K562 (cell line): ENCODE measurements around the gene HEATR3. TPM values are rescaled to one million over a fixed set of nuclear protein-coding genes. Genes with fewer than 3 reads are reported as not detected.

Experiments used
- HNRNPLL ChIP-seq: fragments of 200-400 bp; formaldehyde crosslinking; IDR thresholded peaks from 2 replicates; pipeline ENCODE4 v1.6.1; 2017; ENCODE audit warnings: low read length, low read depth, mild to moderate bottlenecking; ENCODE audit not compliant: poor library complexity, severe bottlenecking
- KAT8 ChIP-seq: fragments of 450-650 bp; IDR thresholded peaks from 2 replicates; pipeline ENCODE4 v1.6.1; 2016; ENCODE audit warnings: low read depth, mild to moderate bottlenecking
- LARP7 ChIP-seq: fragments of 450-650 bp; IDR thresholded peaks from 2 replicates; pipeline ENCODE4 v1.6.1; 2016
- NBN ChIP-seq: fragments of 450-650 bp; IDR thresholded peaks from 2 replicates; pipeline ENCODE4 v1.6.1; 2016; ENCODE audit warnings: low read depth, mild to moderate bottlenecking
- PYGO2 ChIP-seq: fragments of 450-650 bp; IDR thresholded peaks from 2 replicates; pipeline ENCODE4 v1.6.1; 2016; ENCODE audit warnings: mild to moderate bottlenecking, missing genetic modification characterization, moderate library complexity, missing compliant biosample characterization
- RBM17 ChIP-seq: fragments of 200-400 bp; formaldehyde crosslinking; IDR thresholded peaks from 2 replicates; pipeline ENCODE4 v1.6.1; 2017; ENCODE audit warnings: low read depth, mild to moderate bottlenecking, low read length, borderline replicate concordance
- RERE ChIP-seq: sonication (generic); formaldehyde crosslinking; IDR thresholded peaks from 2 replicates; pipeline ENCODE4 v1.8.0; 2023; ENCODE audit warnings: missing genetic modification reagents, mild to moderate bottlenecking, borderline replicate concordance
- SREBF2 ChIP-seq: sonication (generic); formaldehyde crosslinking; IDR thresholded peaks from 2 replicates; pipeline ENCODE4 v1.4.0; 2020; ENCODE audit warnings: mild to moderate bottlenecking, missing genetic modification reagents
- ZNF511 ChIP-seq: sonication (generic); formaldehyde crosslinking; IDR thresholded peaks from 2 replicates; pipeline ENCODE4 v1.8.0; 2022; ENCODE audit warnings: mild to moderate bottlenecking, missing genetic modification reagents
- ZNF696 ChIP-seq: fragments of 250-450 bp; sonication (Bioruptor Pico); conservative IDR thresholded peaks from 2 replicates; pipeline ENCODE4 v1.4.0; 2020; ENCODE audit warnings: mild to moderate bottlenecking, moderate library complexity
- ZNF778 ChIP-seq: fragments of 450-650 bp; formaldehyde crosslinking; IDR thresholded peaks from 2 replicates; pipeline ENCODE4 v1.4.0; 2020; ENCODE audit warnings: mild to moderate bottlenecking, moderate library complexity
- polyA plus RNA-seq, 8 experiments: library from polyadenylated mRNA; depleted of rRNA in 4 of 8; stranded (reverse) in 5 of 8; unstranded in 3 of 8; fragments of >200 nt; fragmentation: Nextera tagmentation in 2 of 8; fragmentation: Illumina TruSeq in 1 of 8; extraction: Ambion mirVana in 2 of 8; extraction: Trizol in 1 of 8; gene quantifications; 2 replicates each; pipeline versions ENCODE4 v1.2.1 to v1.2.3, GENCODE V29; 2011 to 2014; ENCODE audit warnings: inconsistent platforms in 1 of 8, missing spikeins in 1 of 8
- total RNA-seq, 7 experiments: library from RNA; depleted of rRNA in 6 of 7; stranded (reverse); fragments of >200 nt in 6 of 7; fragmentation: Illumina TruSeq in 2 of 7; extraction: Trizol in 2 of 7; gene quantifications; 2 replicates each; pipeline versions ENCODE4 v1.2.1 to v1.2.3, GENCODE V29; 2011 to 2021; ENCODE audit warnings: low replicate concordance in 1 of 7
- TF ChIP-seq, protein P1 (sequence below), 2 experiments: fragments of 450-650 bp; formaldehyde crosslinking in 1 of 2; IDR thresholded peaks; 2 replicates each; pipeline versions ENCODE4 v1.4.0 to v1.6.1; 2014 to 2020; ENCODE audit warnings: mild to moderate bottlenecking in 2 of 2, borderline replicate concordance in 1 of 2, low read depth in 1 of 2

HEATR3 gene
- total and polyA plus RNA-seq, 9 of the 15 experiments (the other 6 are each of a cell fraction or from before 2014, with no cell fraction given): 1.7 to 30.2 (median 18.8) TPM

- TF ChIP-seq, protein P1, sequence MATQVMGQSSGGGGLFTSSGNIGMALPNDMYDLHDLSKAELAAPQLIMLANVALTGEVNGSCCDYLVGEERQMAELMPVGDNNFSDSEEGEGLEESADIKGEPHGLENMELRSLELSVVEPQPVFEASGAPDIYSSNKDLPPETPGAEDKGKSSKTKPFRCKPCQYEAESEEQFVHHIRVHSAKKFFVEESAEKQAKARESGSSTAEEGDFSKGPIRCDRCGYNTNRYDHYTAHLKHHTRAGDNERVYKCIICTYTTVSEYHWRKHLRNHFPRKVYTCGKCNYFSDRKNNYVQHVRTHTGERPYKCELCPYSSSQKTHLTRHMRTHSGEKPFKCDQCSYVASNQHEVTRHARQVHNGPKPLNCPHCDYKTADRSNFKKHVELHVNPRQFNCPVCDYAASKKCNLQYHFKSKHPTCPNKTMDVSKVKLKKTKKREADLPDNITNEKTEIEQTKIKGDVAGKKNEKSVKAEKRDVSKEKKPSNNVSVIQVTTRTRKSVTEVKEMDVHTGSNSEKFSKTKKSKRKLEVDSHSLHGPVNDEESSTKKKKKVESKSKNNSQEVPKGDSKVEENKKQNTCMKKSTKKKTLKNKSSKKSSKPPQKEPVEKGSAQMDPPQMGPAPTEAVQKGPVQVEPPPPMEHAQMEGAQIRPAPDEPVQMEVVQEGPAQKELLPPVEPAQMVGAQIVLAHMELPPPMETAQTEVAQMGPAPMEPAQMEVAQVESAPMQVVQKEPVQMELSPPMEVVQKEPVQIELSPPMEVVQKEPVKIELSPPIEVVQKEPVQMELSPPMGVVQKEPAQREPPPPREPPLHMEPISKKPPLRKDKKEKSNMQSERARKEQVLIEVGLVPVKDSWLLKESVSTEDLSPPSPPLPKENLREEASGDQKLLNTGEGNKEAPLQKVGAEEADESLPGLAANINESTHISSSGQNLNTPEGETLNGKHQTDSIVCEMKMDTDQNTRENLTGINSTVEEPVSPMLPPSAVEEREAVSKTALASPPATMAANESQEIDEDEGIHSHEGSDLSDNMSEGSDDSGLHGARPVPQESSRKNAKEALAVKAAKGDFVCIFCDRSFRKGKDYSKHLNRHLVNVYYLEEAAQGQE (IDR thresholded peaks at IDR 0.05; ENCODE audit: borderline replicate concordance): peak; percentile 91
- TF ChIP-seq, protein P1 (CRISPR knock-in tag; IDR thresholded peaks at IDR 0.05; ENCODE audit: low read depth): no peak
- TF ChIP-seq LARP7 (0 out of 2 replicates have a peak, but pooled peaks have one; percentile 15), ZNF778 (CRISPR knock-in tag) (no peak), ZNF696 (no peak), NBN (no peak), SREBF2 (CRISPR knock-in tag) (no peak), RERE (CRISPR knock-in tag) (no peak), PYGO2 (tag) (no peak), ZNF511 (no peak), RBM17 (no peak), HNRNPLL (peak; percentile 76), KAT8 (no peak)
Observed at GRCh38 chr16:50024684-50025536, 40.9 kb upstream of the HEATR3 start, which contains the start of gene CNEP1R1 (continued).
